GM23338 (cell line): ENCODE data around the gene SLF2. TPM values are rescaled to one million over a fixed set of nuclear protein-coding genes. Genes with fewer than 3 reads are reported as not detected.

ENCODE experiments used
- ATAC-seq: fragments of 200-7000 bp; cut with Tn5 transposase; 3 replicates; pipeline ENCODE4 v1.9.1; 2020
- DNase-seq: peaks from one replicate; pipeline ENCODE4 v3.0.0-alpha.2; 2015; ENCODE audit warnings: low spot score
- H2AFZ ChIP-seq: fragments of 200-600 bp; sonication (generic); 2 replicates; pipeline ENCODE4 v1.8.0; 2016; ENCODE audit warnings: antibody characterized with exemption, mild to moderate bottlenecking, moderate library complexity
- H3F3A ChIP-seq: fragments of 200-600 bp; sonication (generic); replicated peaks from 2 replicates; pipeline ENCODE4 v1.8.0; 2017; ENCODE audit warnings: antibody characterized with exemption, mixed run types, low read depth
- H3K27ac ChIP-seq: fragments of 200-600 bp; sonication (generic); 2 replicates; pipeline ENCODE4 v1.6.1; 2016; ENCODE audit warnings: low read depth
- H3K27me3 ChIP-seq: fragments of 200-600 bp; sonication (generic); 2 replicates; pipeline ENCODE4 v1.8.0; 2016; ENCODE audit warnings: mild to moderate bottlenecking, mixed run types, moderate library complexity; ENCODE audit not compliant: insufficient read depth
- H3K36me3 ChIP-seq: fragments of 200-600 bp; sonication (generic); 2 replicates; pipeline ENCODE4 v1.8.0; 2016; ENCODE audit warnings: mild to moderate bottlenecking; ENCODE audit not compliant: insufficient read depth
- H3K4me1 ChIP-seq: fragments of 200-600 bp; sonication (generic); 2 replicates; pipeline ENCODE4 v1.8.0; 2016; ENCODE audit warnings: mild to moderate bottlenecking, moderate library complexity; ENCODE audit not compliant: insufficient read depth
- H3K4me2 ChIP-seq: fragments of 200-600 bp; sonication (generic); 2 replicates; pipeline ENCODE4 v1.7.1; 2017; ENCODE audit warnings: mixed run types
- H3K4me3 ChIP-seq: fragments of 200-600 bp; sonication (generic); 2 replicates; pipeline ENCODE4 v1.6.1; 2016; ENCODE audit warnings: mixed run types
- H3K79me2 ChIP-seq: fragments of 200-600 bp; sonication (generic); replicated peaks from 2 replicates; pipeline ENCODE4 v1.8.0; 2017; ENCODE audit warnings: mild to moderate bottlenecking; ENCODE audit not compliant: insufficient read depth
- H3K9me2 ChIP-seq: fragments of 200-600 bp; sonication (generic); 2 replicates; pipeline ENCODE4 v1.8.0; 2017; ENCODE audit not compliant: insufficient read depth
- H4K20me1 ChIP-seq: fragments of 200-600 bp; sonication (generic); replicated peaks from 2 replicates; pipeline ENCODE4 v1.8.0; 2017; ENCODE audit warnings: mild to moderate bottlenecking; ENCODE audit not compliant: insufficient read depth
- H3K27ac Mint-ChIP-seq: 2 replicates; pipeline ENCODE4 v1.8.0; 2020; ENCODE audit warnings: inconsistent platforms, mild to moderate bottlenecking, moderate library complexity, mixed read lengths
- H3K27me3 Mint-ChIP-seq: 3 replicates; pipeline ENCODE4 v1.8.0; 2022; ENCODE audit warnings: low read depth, mild to moderate bottlenecking, moderate library complexity, mixed read lengths, inconsistent platforms; ENCODE audit not compliant: insufficient read depth, poor library complexity
- H3K36me3 Mint-ChIP-seq: 3 replicates; pipeline ENCODE4 v1.8.0; 2021; ENCODE audit warnings: low read depth, mild to moderate bottlenecking, inconsistent platforms, moderate library complexity, mixed read lengths
- H3K4me1 Mint-ChIP-seq: 3 replicates; pipeline ENCODE4 v1.8.0; 2020; ENCODE audit warnings: mild to moderate bottlenecking, inconsistent platforms, mixed read lengths
- H3K4me3 Mint-ChIP-seq: 3 replicates; pipeline ENCODE4 v1.8.0; 2021; ENCODE audit warnings: moderate library complexity, mild to moderate bottlenecking, inconsistent platforms, mixed read lengths
- H3K9me3 Mint-ChIP-seq: 3 replicates; pipeline ENCODE4 v1.8.0; 2020; ENCODE audit warnings: moderate library complexity, mild to moderate bottlenecking, inconsistent platforms, mixed read lengths
- CTCF ChIP-seq, 2 experiments: fragments of 200-600 bp in 1 of 2; sonication (generic) in 1 of 2; conservative IDR thresholded peaks; 2 replicates each; pipeline versions ENCODE4 v1.5.1 to v1.6.1; 2016 to 2017; ENCODE audit warnings: antibody characterized with exemption in 2 of 2, low read depth in 2 of 2, mild to moderate bottlenecking in 2 of 2, moderate library complexity in 1 of 2
- NANOG ChIP-seq: IDR thresholded peaks from 2 replicates; pipeline ENCODE4 v1.6.1; 2016; ENCODE audit warnings: antibody characterized with exemption, borderline replicate concordance
- STAT1 ChIP-seq: IDR thresholded peaks from one replicate; pipeline ENCODE4 v1.6.1; 2016; ENCODE audit warnings: antibody characterized with exemption; ENCODE audit not compliant: unreplicated experiment
- ZNF114 ChIP-seq: fragments of 250-450 bp; sonication (Bioruptor Pico); IDR thresholded peaks from 2 replicates; pipeline ENCODE4 v1.5.0; 2020; ENCODE audit warnings: mild to moderate bottlenecking, moderate library complexity
- ZNF462 ChIP-seq: fragments of 250-450 bp; sonication (Bioruptor Pico); IDR thresholded peaks from 2 replicates; pipeline ENCODE4 v1.5.0; 2020; ENCODE audit warnings: mild to moderate bottlenecking, moderate library complexity
- polyA plus RNA-seq: library from polyadenylated mRNA; unstranded; fragments of >200 nt; fragmentation: Nextera tagmentation; extraction: Ambion mirVana; gene quantifications from 2 replicates; pipeline ENCODE4 v1.2.1, GENCODE V29; 2016
- total RNA-seq: library from RNA; depleted of rRNA; stranded (reverse); fragments of >200 nt; shearing (Covaris generic); gene quantifications from 2 replicates; pipeline ENCODE4 v1.2.3, GENCODE V29; 2014

The SLF2 gene
- total and polyA plus RNA-seq, 2 experiments from 2014 or later: 13.6 to 22.1 TPM

GRCh38 chr10:101003639-101004206 lies 91.0 kb downstream of the SLF2 start:
- Histone ChIP-seq H4K20me1 (0 out of 2 replicates have a peak, but pooled peaks cover 7% of the 10 kb centered on the region), H2AFZ (no peak overlapping the region), H3K79me2 (peaks cover 22% of the 10 kb centered on the region), H3K27me3 (no peaks in the 10 kb centered on the region), H3K4me2 (no peak overlapping the region), H3K36me3 (no peaks in the 10 kb centered on the region; the same call in 1 of the 2 replicates), H3K27ac (no peak overlapping the region), H3K4me1 (peaks cover 15% of the 10 kb centered on the region), H3K9me2 (no peaks in the 10 kb centered on the region), H3F3A (peaks cover 4% of the 10 kb centered on the region; the same call in 1 of the 2 replicates), H3K4me3 (no peak overlapping the region)
- Mint-ChIP-seq H3K9me3 (no peaks in the 10 kb centered on the region; the same call in 2 of the 3 replicates), H3K27ac (no peak overlapping the region), H3K4me3 (no peak overlapping the region), H3K27me3 (peaks cover 12% of the 10 kb centered on the region), H3K36me3 (peaks cover 38% of the 10 kb centered on the region), H3K4me1 (peaks cover 18% of the 10 kb centered on the region)
- TF ChIP-seq NANOG (no peak), CTCF (conservative IDR thresholded peaks at IDR 0.05; ENCODE audit: low read depth in 2 of 2) (no peak), ZNF462 (CRISPR knock-in tag) (no peak), STAT1 (no peak), ZNF114 (no peak)
- no peak for DNase-seq
- ATAC-seq: no peak
